Measurements from ENCODE around the gene ZC3H18.
A peak's percentile ranks its signal among the peaks of the same experiment; 100 is the strongest.

The ZC3H18 gene

GRCh38 chr16:88588754-88589153 is 18.6 kb downstream of the ZC3H18 start:
- FAIRE-seq (no peak), DNase-seq (ENCODE audit: insufficient read length) (no peak)
- TF ChIP-seq POLR2A (IDR thresholded peaks at IDR 0.05; ENCODE audit: low read depth, low read length): no peak
- no peak for TF ChIP-seq TAF1 (IDR thresholded peaks at IDR 0.05; ENCODE audit: borderline replicate concordance, low read depth, low read length)
- TF ChIP-seq POLR2AphosphoS5 (IDR thresholded peaks at IDR 0.05; ENCODE audit: low read depth, low read length): no peak

- DNase-seq (ENCODE audit: insufficient read length) (no peak), FAIRE-seq (no peak)
- TF ChIP-seq TAF1 (IDR thresholded peaks at IDR 0.05; ENCODE audit: borderline replicate concordance, low read depth, low read length) (no peak), POLR2AphosphoS5 (IDR thresholded peaks at IDR 0.05; ENCODE audit: low read depth, low read length) (no peak), POLR2A (IDR thresholded peaks at IDR 0.05; ENCODE audit: low read depth, low read length) (no peak)
Measured at GRCh38 chr16:88589441-88589840, 19.2 kb downstream of the ZC3H18 start.

GRCh38 chr16:88591577-88592021 is 21.4 kb downstream of the ZC3H18 start:
- FAIRE-seq (peak; percentile 91), DNase-seq (ENCODE audit: insufficient read length) (peak; percentile 48)
- no peak for TF ChIP-seq TAF1 (IDR thresholded peaks at IDR 0.05; ENCODE audit: borderline replicate concordance, low read depth, low read length)
- TF ChIP-seq POLR2AphosphoS5 (IDR thresholded peaks at IDR 0.05; ENCODE audit: low read depth, low read length): 0 out of 2 replicates have a peak, but pooled peaks have one; percentile 38

GRCh38 chr16:88593061-88593460 is 22.9 kb downstream of the ZC3H18 start:
- DNase-seq (ENCODE audit: insufficient read length): no peak
- TF ChIP-seq POLR2AphosphoS5 (IDR thresholded peaks at IDR 0.05; ENCODE audit: low read depth, low read length) (no peak), POLR2A (IDR thresholded peaks at IDR 0.05; ENCODE audit: low read depth, low read length) (no peak), TAF1 (IDR thresholded peaks at IDR 0.05; ENCODE audit: borderline replicate concordance, low read depth, low read length) (no peak)
- FAIRE-seq: no peak

GRCh38 chr16:88593489-88593888 is 23.3 kb downstream of the ZC3H18 start:
- TF ChIP-seq TAF1 (IDR thresholded peaks at IDR 0.05; ENCODE audit: borderline replicate concordance, low read depth, low read length): no peak
- no peak for TF ChIP-seq POLR2A (IDR thresholded peaks at IDR 0.05; ENCODE audit: low read depth, low read length)
- no peak for TF ChIP-seq POLR2AphosphoS5 (IDR thresholded peaks at IDR 0.05; ENCODE audit: low read depth, low read length)
- FAIRE-seq (no peak), DNase-seq (ENCODE audit: insufficient read length) (no peak)

- DNase-seq (ENCODE audit: insufficient read length) (no peak), FAIRE-seq (no peak)
- TF ChIP-seq TAF1 (IDR thresholded peaks at IDR 0.05; ENCODE audit: borderline replicate concordance, low read depth, low read length) (no peak), POLR2A (IDR thresholded peaks at IDR 0.05; ENCODE audit: low read depth, low read length) (no peak), POLR2AphosphoS5 (IDR thresholded peaks at IDR 0.05; ENCODE audit: low read depth, low read length) (no peak)
Measured at GRCh38 chr16:88593910-88594309, 23.7 kb downstream of the ZC3H18 start.

- no peak for TF ChIP-seq POLR2AphosphoS5 (IDR thresholded peaks at IDR 0.05; ENCODE audit: low read depth, low read length)
- no peak for TF ChIP-seq TAF1 (IDR thresholded peaks at IDR 0.05; ENCODE audit: borderline replicate concordance, low read depth, low read length)
- no peak for TF ChIP-seq POLR2A (IDR thresholded peaks at IDR 0.05; ENCODE audit: low read depth, low read length)
- DNase-seq (ENCODE audit: insufficient read length): no peak
- no peak for FAIRE-seq
Measured at GRCh38 chr16:88595101-88595500, 24.9 kb downstream of the ZC3H18 start.

GRCh38 chr16:88595921-88596320 is 25.7 kb downstream of the ZC3H18 start:
- FAIRE-seq: no peak
- DNase-seq (ENCODE audit: insufficient read length): no peak
- TF ChIP-seq POLR2A (IDR thresholded peaks at IDR 0.05; ENCODE audit: low read depth, low read length) (no peak), TAF1 (IDR thresholded peaks at IDR 0.05; ENCODE audit: borderline replicate concordance, low read depth, low read length) (no peak), POLR2AphosphoS5 (IDR thresholded peaks at IDR 0.05; ENCODE audit: low read depth, low read length) (no peak)

GRCh38 chr16:88596483-88596882 is 26.3 kb downstream of the ZC3H18 start:
- FAIRE-seq (no peak), DNase-seq (ENCODE audit: insufficient read length) (no peak)
- TF ChIP-seq TAF1 (IDR thresholded peaks at IDR 0.05; ENCODE audit: borderline replicate concordance, low read depth, low read length): no peak
- TF ChIP-seq POLR2A (IDR thresholded peaks at IDR 0.05; ENCODE audit: low read depth, low read length): no peak
- TF ChIP-seq POLR2AphosphoS5 (IDR thresholded peaks at IDR 0.05; ENCODE audit: low read depth, low read length): no peak

- TF ChIP-seq TAF1 (IDR thresholded peaks at IDR 0.05; ENCODE audit: borderline replicate concordance, low read depth, low read length) (no peak), POLR2AphosphoS5 (IDR thresholded peaks at IDR 0.05; ENCODE audit: low read depth, low read length) (no peak), POLR2A (IDR thresholded peaks at IDR 0.05; ENCODE audit: low read depth, low read length) (no peak)
- DNase-seq (ENCODE audit: insufficient read length) (no peak), FAIRE-seq (no peak)
Measured at GRCh38 chr16:88597856-88598491, 27.8 kb downstream of the ZC3H18 start.

- DNase-seq (ENCODE audit: insufficient read length) (no peak), FAIRE-seq (no peak)
- TF ChIP-seq TAF1 (IDR thresholded peaks at IDR 0.05; ENCODE audit: borderline replicate concordance, low read depth, low read length) (no peak), POLR2A (IDR thresholded peaks at IDR 0.05; ENCODE audit: low read depth, low read length) (no peak), POLR2AphosphoS5 (IDR thresholded peaks at IDR 0.05; ENCODE audit: low read depth, low read length) (no peak)
Measured at GRCh38 chr16:88599092-88599733, 29.0 kb downstream of the ZC3H18 start.

All from GM12892 (cell line).